HepG2 (cell line): ENCODE data around the gene IL1RL1. TPM values are rescaled to one million over a fixed set of nuclear protein-coding genes. Genes with fewer than 3 reads are reported as not detected.

Source experiments
- ATAC-seq: fragments of 200-7000 bp; cut with Tn5 transposase; 3 replicates; pipeline ENCODE4 v1.9.1; 2020; ENCODE audit warnings: mild to moderate bottlenecking, moderate library complexity
- BruUV-seq: library from RNA; stranded (reverse); fragments of 400-500 nt; replicated peaks from 2 replicates; lab custom pipeline; 2021; lab: Mats Ljungman, UMichigan
- CTCF ChIA-PET: fragments of 300-600 bp; formaldehyde crosslinking; extraction: SDS; loops from one replicate; lab custom pipeline; 2021; ENCODE audit warnings: low total read pairs, inconsistent platforms, low intra/inter-chr PET ratio; lab: Yijun Ruan, JAX
- POLR2A ChIA-PET: fragments of 350-600 bp; sonication (Branson Sonifier 250); formaldehyde crosslinking; loops from one replicate; lab custom pipeline; 2020; ENCODE audit warnings: antibody characterized with exemption, inconsistent platforms; lab: Yijun Ruan, JAX
- DNase-seq: peaks from one replicate; pipeline ENCODE4 v3.0.0-alpha.2; 2015; ENCODE audit warnings: low spot score
- FAIRE-seq: peaks from 3 replicates; lab custom pipeline; 2011; peaks lifted over from hg19 to GRCh38; lab: Jason Lieb, UNC
- H2AFZ ChIP-seq: one replicate; pipeline ENCODE4 v1.6.1; 2011; ENCODE audit warnings: low read length, inconsistent platforms
- H3K27ac ChIP-seq: fragments of 300-600 bp; 3 replicates; pipeline ENCODE4 v1.8.0; 2011; ENCODE audit warnings: mixed run types, mild to moderate bottlenecking, mixed read lengths, low read length, inconsistent platforms; ENCODE audit not compliant: insufficient read depth; ENCODE audit errors: extremely low read length
- H3K27me3 ChIP-seq, 2 experiments: fragments of 200-600 bp in 1 of 2; 2 replicates in 1 of 2; 3 replicates in 1 of 2; pipeline versions ENCODE4 v1.6.0 to v1.8.0; 2011; ENCODE audit warnings: low read length in 2 of 2, mild to moderate bottlenecking in 2 of 2, moderate library complexity in 2 of 2, inconsistent platforms in 1 of 2; ENCODE audit not compliant: insufficient read depth in 2 of 2, control insufficient read depth in 1 of 2
- H3K36me3 ChIP-seq, 2 experiments: fragments of 200-600 bp in 1 of 2; replicated peaks in 1 of 2; 2 replicates in 1 of 2; 3 replicates in 1 of 2; pipeline versions ENCODE4 v1.5.1 to v1.8.0; 2011; ENCODE audit warnings: low read length in 2 of 2, inconsistent platforms in 1 of 2; ENCODE audit not compliant: insufficient read depth in 2 of 2, control insufficient read depth in 1 of 2
- H3K4me1 ChIP-seq: 2 replicates; pipeline ENCODE4 v1.5.1; 2012; ENCODE audit warnings: low read length, inconsistent platforms; ENCODE audit not compliant: insufficient read depth
- H3K4me2 ChIP-seq: 2 replicates; pipeline ENCODE4 v1.6.0; 2011; ENCODE audit warnings: low read depth, low read length, inconsistent platforms
- H3K4me3 ChIP-seq, 3 experiments: fragments of 200-600 bp in 1 of 3; sonication (generic), shearing (Covaris generic) in 1 of 3; replicated peaks in 1 of 3; 2 replicates each; pipeline ENCODE4 v1.5.1; 2011 to 2016; ENCODE audit warnings: low read length in 3 of 3, inconsistent platforms in 2 of 3, low read depth in 2 of 3, mild to moderate bottlenecking in 2 of 3, control low read depth in 1 of 3, mixed read lengths in 1 of 3; ENCODE audit not compliant: insufficient read depth in 1 of 3
- H3K79me2 ChIP-seq: one replicate; pipeline ENCODE4 v1.6.1; 2011; ENCODE audit warnings: low read length, inconsistent platforms; ENCODE audit not compliant: insufficient read depth
- H3K9ac ChIP-seq: 2 replicates; pipeline ENCODE4 v1.6.0; 2011; ENCODE audit warnings: mild to moderate bottlenecking, low read depth, low read length, inconsistent platforms; ENCODE audit not compliant: insufficient read depth
- H3K9me3 ChIP-seq: 2 replicates; pipeline ENCODE4 v1.5.1; 2012; ENCODE audit warnings: mild to moderate bottlenecking, low read length
- H4K20me1 ChIP-seq: 2 replicates; pipeline ENCODE4 v1.6.0; 2011; ENCODE audit warnings: inconsistent platforms, mild to moderate bottlenecking, low read length, moderate library complexity; ENCODE audit not compliant: insufficient read depth
- GATAD1 ChIP-seq: IDR thresholded peaks from 2 replicates; pipeline ENCODE4 v1.6.1; 2016; ENCODE audit warnings: missing genetic modification reagents, missing compliant biosample characterization
- GPN1 ChIP-seq: sonication (generic); formaldehyde crosslinking; IDR thresholded peaks from 2 replicates; pipeline ENCODE4 v1.5.1; 2020; ENCODE audit warnings: missing genetic modification reagents, borderline replicate concordance
- KMT2A ChIP-seq: sonication (generic); formaldehyde crosslinking; IDR thresholded peaks from 2 replicates; pipeline ENCODE4 v1.4.0; 2020; ENCODE audit warnings: missing genetic modification reagents
- MLLT10 ChIP-seq: sonication (generic); formaldehyde crosslinking; IDR thresholded peaks from 2 replicates; pipeline ENCODE4 v1.4.0; 2020; ENCODE audit warnings: missing genetic modification reagents
- MXI1 ChIP-seq: IDR thresholded peaks from 3 replicates; pipeline ENCODE4 v1.6.1; 2012; ENCODE audit warnings: low read depth, low read length, inconsistent platforms, borderline replicate concordance
- ONECUT2 ChIP-seq: sonication (generic); formaldehyde crosslinking; IDR thresholded peaks from 2 replicates; pipeline ENCODE4 v1.4.0; 2020; ENCODE audit warnings: missing genetic modification reagents
- SP1 ChIP-seq, 2 experiments: fragments of 450-650 bp in 1 of 2; sonication (generic) in 1 of 2; formaldehyde crosslinking in 1 of 2; IDR thresholded peaks; 2 replicates each; pipeline versions ENCODE4 v1.4.0 to v1.6.1; 2016 to 2020; ENCODE audit warnings: missing genetic modification reagents in 1 of 2
- SRSF1 ChIP-seq: fragments of 200-400 bp; formaldehyde crosslinking; optimal IDR thresholded peaks from 2 replicates; pipeline ENCODE3; 2017; ENCODE audit warnings: mild to moderate bottlenecking, low read depth, low read length, moderate library complexity
- ZNF598 ChIP-seq: sonication (generic); formaldehyde crosslinking; IDR thresholded peaks from 2 replicates; pipeline ENCODE4 v1.5.1; 2020; ENCODE audit warnings: mild to moderate bottlenecking, missing genetic modification reagents, borderline replicate concordance
- WGBS: methylation state at CpG from one replicate; pipeline ENCODE4 v1.1.6; 2017; ENCODE audit warnings: low lambda C conversion rate; 5-methylcytosine and 5-hydroxymethylcytosine counted together
- in situ Hi-C: cut with HindIII; loops from 2 replicates; pipeline ENCODE4 v1.10.0; 2017; ENCODE audit warnings: low pct_unique_long_range_greater_than_20kb; ENCODE audit not compliant: extremely low pct_ligation_motif_present
- intact Hi-C: fragments of 100-400 bp; cut with micrococcal nuclease; formaldehyde crosslinking; loops from one replicate; pipeline ENCODE4 v1.10.0; 2022; ENCODE audit not compliant: unreplicated experiment
- polyA plus RNA-seq, 8 experiments: library from polyadenylated mRNA; depleted of rRNA in 3 of 8; stranded (reverse) in 7 of 8; unstranded in 1 of 8; fragments of >200 nt; fragmentation: Illumina TruSeq in 4 of 8; extraction: Trizol in 4 of 8; gene quantifications; 2 replicates each; pipeline versions ENCODE4 v1.2.1 to v1.2.3, GENCODE V29; 2011 to 2016; ENCODE audit warnings: low read depth in 4 of 8, missing spikeins in 1 of 8, mixed read lengths in 1 of 8; ENCODE audit not compliant: insufficient read depth in 1 of 8
- total RNA-seq, 5 experiments: library from RNA; depleted of rRNA; stranded (reverse); fragments of >200 nt; fragmentation: Illumina TruSeq; extraction: Trizol; gene quantifications; 2 replicates each; pipeline ENCODE4 v1.2.3, GENCODE V29; 2016; ENCODE audit warnings: low read depth in 1 of 5
- TF ChIP-seq, protein P1 (sequence below): sonication (generic); formaldehyde crosslinking; IDR thresholded peaks from 2 replicates; pipeline ENCODE4 v1.4.0; 2020; ENCODE audit warnings: missing genetic modification reagents, borderline replicate concordance
- TF ChIP-seq, protein P2 (sequence below): sonication (generic); formaldehyde crosslinking; IDR thresholded peaks from 2 replicates; pipeline ENCODE4 v1.9.0; 2021; ENCODE audit warnings: mild to moderate bottlenecking, missing genetic modification reagents

The IL1RL1 gene
- total and polyA plus RNA-seq, 2 of the 13 experiments (the other 11 are each of a cell fraction or from before 2014, with no cell fraction given), result 0.02 to 0.03 TPM

DNA sequence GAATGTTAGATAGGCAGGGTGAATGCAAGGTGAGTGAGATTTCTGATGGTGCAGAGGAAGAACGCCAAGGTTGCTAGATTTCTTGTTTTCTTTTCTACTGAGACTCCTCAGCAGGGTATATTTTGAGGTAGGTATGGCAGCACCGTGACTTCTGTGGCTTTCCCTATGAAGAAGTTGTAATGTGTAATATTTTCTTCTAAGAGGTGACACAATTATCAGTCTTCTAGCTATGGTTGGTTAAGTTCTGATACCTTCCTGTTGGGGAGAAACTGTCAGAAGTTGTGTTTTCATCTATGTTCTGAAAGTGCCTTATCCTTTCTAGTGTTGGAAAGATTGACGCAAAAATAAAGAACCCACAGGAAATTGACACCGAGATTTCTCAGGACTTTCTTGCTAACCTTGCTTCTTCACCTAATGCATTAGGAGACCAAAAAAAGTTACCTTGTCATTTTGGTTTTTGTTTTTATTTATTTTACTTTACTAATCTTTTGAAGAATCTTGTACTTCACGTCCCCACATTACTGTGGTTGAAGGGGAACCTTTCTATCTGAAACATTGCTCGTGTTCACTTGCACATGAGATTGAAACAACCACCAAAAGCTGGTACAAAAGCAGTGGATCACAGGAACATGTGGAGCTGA, 56.1 kb downstream of the IL1RL1 start (continued):
- TF ChIP-seq GPN1 (CRISPR knock-in tag) (no peak), ONECUT2 (CRISPR knock-in tag) (no peak), ZNF598 (CRISPR knock-in tag) (no peak), SP1 (IDR thresholded peaks at IDR 0.05) (no peak), SP1 (CRISPR knock-in tag; IDR thresholded peaks at IDR 0.05) (no peak), KMT2A (CRISPR knock-in tag) (no peak)
- TF ChIP-seq, protein P1, sequence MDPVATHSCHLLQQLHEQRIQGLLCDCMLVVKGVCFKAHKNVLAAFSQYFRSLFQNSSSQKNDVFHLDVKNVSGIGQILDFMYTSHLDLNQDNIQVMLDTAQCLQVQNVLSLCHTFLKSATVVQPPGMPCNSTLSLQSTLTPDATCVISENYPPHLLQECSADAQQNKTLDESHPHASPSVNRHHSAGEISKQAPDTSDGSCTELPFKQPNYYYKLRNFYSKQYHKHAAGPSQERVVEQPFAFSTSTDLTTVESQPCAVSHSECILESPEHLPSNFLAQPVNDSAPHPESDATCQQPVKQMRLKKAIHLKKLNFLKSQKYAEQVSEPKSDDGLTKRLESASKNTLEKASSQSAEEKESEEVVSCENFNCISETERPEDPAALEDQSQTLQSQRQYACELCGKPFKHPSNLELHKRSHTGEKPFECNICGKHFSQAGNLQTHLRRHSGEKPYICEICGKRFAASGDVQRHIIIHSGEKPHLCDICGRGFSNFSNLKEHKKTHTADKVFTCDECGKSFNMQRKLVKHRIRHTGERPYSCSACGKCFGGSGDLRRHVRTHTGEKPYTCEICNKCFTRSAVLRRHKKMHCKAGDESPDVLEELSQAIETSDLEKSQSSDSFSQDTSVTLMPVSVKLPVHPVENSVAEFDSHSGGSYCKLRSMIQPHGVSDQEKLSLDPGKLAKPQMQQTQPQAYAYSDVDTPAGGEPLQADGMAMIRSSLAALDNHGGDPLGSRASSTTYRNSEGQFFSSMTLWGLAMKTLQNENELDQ (CRISPR knock-in tag), result no peak

DNA sequence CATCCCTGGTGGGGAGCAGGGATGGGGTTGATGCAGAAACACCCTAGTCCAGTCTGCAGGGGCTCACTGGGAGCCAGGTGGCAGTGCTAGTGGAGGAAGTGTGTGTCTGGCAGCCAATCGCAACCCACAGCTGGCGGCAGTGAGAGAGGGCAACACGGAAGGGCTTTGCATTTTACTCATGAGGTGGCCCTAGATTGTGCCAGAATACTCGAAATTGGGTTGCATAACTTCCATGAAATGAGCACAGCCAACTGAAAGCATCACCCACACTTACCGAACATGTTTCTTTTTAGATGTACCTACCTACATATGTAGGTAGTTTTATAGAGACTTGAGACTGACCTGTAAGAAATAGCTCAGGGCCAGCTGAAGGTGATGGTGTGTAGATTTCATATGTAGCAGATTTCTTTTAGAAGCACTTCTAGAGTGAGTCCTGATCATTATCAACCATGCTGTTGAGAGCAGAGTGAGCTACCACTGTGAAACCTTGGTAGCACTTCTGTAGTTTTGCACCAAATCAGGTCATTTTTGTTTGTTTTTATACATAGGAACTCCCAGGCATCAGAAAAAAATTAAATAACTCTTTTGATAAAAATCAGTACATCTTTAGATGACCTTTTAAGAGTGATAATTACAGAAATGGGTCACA, 57.2 kb downstream of the IL1RL1 start:
- no peaks in the 10 kb centered on the region for H3K79me2 ChIP-seq
- TF ChIP-seq SRSF1 (no peak), MLLT10 (no peak), MXI1 (no peak), GATAD1 (CRISPR knock-in tag) (no peak)
- TF ChIP-seq, protein P2, sequence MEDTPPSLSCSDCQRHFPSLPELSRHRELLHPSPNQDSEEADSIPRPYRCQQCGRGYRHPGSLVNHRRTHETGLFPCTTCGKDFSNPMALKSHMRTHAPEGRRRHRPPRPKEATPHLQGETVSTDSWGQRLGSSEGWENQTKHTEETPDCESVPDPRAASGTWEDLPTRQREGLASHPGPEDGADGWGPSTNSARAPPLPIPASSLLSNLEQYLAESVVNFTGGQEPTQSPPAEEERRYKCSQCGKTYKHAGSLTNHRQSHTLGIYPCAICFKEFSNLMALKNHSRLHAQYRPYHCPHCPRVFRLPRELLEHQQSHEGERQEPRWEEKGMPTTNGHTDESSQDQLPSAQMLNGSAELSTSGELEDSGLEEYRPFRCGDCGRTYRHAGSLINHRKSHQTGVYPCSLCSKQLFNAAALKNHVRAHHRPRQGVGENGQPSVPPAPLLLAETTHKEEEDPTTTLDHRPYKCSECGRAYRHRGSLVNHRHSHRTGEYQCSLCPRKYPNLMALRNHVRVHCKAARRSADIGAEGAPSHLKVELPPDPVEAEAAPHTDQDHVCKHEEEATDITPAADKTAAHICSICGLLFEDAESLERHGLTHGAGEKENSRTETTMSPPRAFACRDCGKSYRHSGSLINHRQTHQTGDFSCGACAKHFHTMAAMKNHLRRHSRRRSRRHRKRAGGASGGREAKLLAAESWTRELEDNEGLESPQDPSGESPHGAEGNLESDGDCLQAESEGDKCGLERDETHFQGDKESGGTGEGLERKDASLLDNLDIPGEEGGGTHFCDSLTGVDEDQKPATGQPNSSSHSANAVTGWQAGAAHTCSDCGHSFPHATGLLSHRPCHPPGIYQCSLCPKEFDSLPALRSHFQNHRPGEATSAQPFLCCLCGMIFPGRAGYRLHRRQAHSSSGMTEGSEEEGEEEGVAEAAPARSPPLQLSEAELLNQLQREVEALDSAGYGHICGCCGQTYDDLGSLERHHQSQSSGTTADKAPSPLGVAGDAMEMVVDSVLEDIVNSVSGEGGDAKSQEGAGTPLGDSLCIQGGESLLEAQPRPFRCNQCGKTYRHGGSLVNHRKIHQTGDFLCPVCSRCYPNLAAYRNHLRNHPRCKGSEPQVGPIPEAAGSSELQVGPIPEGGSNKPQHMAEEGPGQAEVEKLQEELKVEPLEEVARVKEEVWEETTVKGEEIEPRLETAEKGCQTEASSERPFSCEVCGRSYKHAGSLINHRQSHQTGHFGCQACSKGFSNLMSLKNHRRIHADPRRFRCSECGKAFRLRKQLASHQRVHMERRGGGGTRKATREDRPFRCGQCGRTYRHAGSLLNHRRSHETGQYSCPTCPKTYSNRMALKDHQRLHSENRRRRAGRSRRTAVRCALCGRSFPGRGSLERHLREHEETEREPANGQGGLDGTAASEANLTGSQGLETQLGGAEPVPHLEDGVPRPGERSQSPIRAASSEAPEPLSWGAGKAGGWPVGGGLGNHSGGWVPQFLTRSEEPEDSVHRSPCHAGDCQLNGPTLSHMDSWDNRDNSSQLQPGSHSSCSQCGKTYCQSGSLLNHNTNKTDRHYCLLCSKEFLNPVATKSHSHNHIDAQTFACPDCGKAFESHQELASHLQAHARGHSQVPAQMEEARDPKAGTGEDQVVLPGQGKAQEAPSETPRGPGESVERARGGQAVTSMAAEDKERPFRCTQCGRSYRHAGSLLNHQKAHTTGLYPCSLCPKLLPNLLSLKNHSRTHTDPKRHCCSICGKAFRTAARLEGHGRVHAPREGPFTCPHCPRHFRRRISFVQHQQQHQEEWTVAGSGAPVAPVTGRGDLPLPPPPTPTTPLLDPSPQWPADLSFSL, result no peak

More for the DNA sequence above, 57.2 kb downstream of the IL1RL1 start:
- H3K36me3 ChIP-seq, result no peaks in the 10 kb centered on the region
- H3K4me1 ChIP-seq, result no peaks in the 10 kb centered on the region
- in situ Hi-C loops (no loop called here), intact Hi-C loops (no loop called here)
- H3K4me3 ChIP-seq, result no peak overlapping the region
- no peak overlapping the region for H3K9ac ChIP-seq
- ATAC-seq, result no peak
- ChIA-PET POLR2A (no interaction called here), CTCF (no interaction called here)
- H3K4me2 ChIP-seq, result no peak overlapping the region
- no peak overlapping the region for H2AFZ ChIP-seq
- H4K20me1 ChIP-seq, result no peaks in the 10 kb centered on the region
- DNase-seq, result no peak
- FAIRE-seq, result no peak
- H3K27ac ChIP-seq, result no peak overlapping the region
- no TSS peak for BruUV-seq
- no peaks in the 10 kb centered on the region for H3K27me3 ChIP-seq
- 55% methylated on average over 5 of the region's 5 CpGs for WGBS
- H3K9me3 ChIP-seq, result peaks cover 21% of the 10 kb centered on the region
